H1 (cell line): Measurements from ENCODE around the gene CENPP. TPM values are rescaled to one million over a fixed set of nuclear protein-coding genes. Genes with fewer than 3 reads are reported as not detected.

Source experiments
- CHD1 ChIP-seq: IDR thresholded peaks from 2 replicates; pipeline ENCODE4 v1.6.1; 2012; ENCODE audit warnings: low read depth, low read length, improper control_type of control experiment
- GTF2F1 ChIP-seq: IDR thresholded peaks from 2 replicates; pipeline ENCODE4 v1.6.1; 2012; ENCODE audit warnings: low read depth, low read length, improper control_type of control experiment, borderline replicate concordance
- KDM1A ChIP-seq: fragments of 200-600, 300-600 bp; sonication (generic); IDR thresholded peaks from 2 replicates; pipeline ENCODE4 v1.7.1; 2016; ENCODE audit warnings: mild to moderate bottlenecking, low read length, borderline replicate concordance
- KDM5A ChIP-seq: fragments of 200-600 bp; IDR thresholded peaks from 2 replicates; pipeline ENCODE4 v1.7.1; 2012; ENCODE audit warnings: mild to moderate bottlenecking, low read length, inconsistent platforms, mixed read lengths
- POU5F1 ChIP-seq: IDR thresholded peaks from 2 replicates; pipeline ENCODE4 v1.6.1; 2011; ENCODE audit warnings: low read depth, mild to moderate bottlenecking, low read length, moderate library complexity
- SIN3A ChIP-seq, 2 experiments: IDR thresholded peaks in 1 of 2; conservative IDR thresholded peaks in 1 of 2; 2 replicates each; pipeline ENCODE4 v1.6.1; 2011 to 2012; ENCODE audit warnings: low read length in 2 of 2, improper control_type of control experiment in 1 of 2, low read depth in 1 of 2, mild to moderate bottlenecking in 1 of 2
- SIRT6 ChIP-seq: IDR thresholded peaks from one replicate; pipeline ENCODE4 v1.7.1; 2012; ENCODE audit warnings: low read length, inconsistent platforms
- SIX5 ChIP-seq: IDR thresholded peaks from 2 replicates; pipeline ENCODE4 v1.6.1; 2011; ENCODE audit warnings: mild to moderate bottlenecking, low read depth, low read length
- TBP ChIP-seq: IDR thresholded peaks from 2 replicates; pipeline ENCODE4 v1.6.1; 2011; ENCODE audit warnings: low read depth, low read length, improper control_type of control experiment
- polyA plus RNA-seq, 7 experiments: library from polyadenylated mRNA; depleted of rRNA in 3 of 7; stranded (reverse) in 5 of 7; unstranded in 2 of 7; fragments of >200 nt in 5 of 7; fragments of 200-250 nt in 2 of 7; gene quantifications; 1 replicate in 5 of 7; 2 replicates in 1 of 7; 4 replicates in 1 of 7; pipeline versions ENCODE4 v1.2.1 to v1.2.3, GENCODE V29; 2011 to 2013; ENCODE audit warnings: missing spikeins in 2 of 7, mixed read lengths in 2 of 7
- total RNA-seq: library from RNA; stranded (reverse); fragmentation: NEBNext Ultra II Directional; extraction: Animal tissue kit (Norgen Biotek cat#: 25700); gene quantifications from 2 replicates; pipeline ENCODE4 v1.2.1, GENCODE V29; 2021

CENPP gene
- total and polyA plus RNA-seq, 2 of the 8 experiments (the other 6 are each of a cell fraction or from before 2014, with no cell fraction given) = 2.7 to 10.8 TPM

GRCh38 chr9:92516521-92516920 lies 190.8 kb downstream of the CENPP start (continued):
- TF ChIP-seq KDM5A (no peak), SIRT6 (no peak), CHD1 (no peak), SIX5 (no peak), POU5F1 (no peak), GTF2F1 (no peak), KDM1A (no peak), TBP (no peak), SIN3A (conservative IDR thresholded peaks at IDR 0.05 in 1 of 2, IDR thresholded peaks at IDR 0.05 in 1 of 2; ENCODE audit: low read depth in 1 of 2, low read length in 2 of 2) (no peak)
- TF ChIP-seq, all 59 proteins: peak for 0
